OCI-LY7 (cell line): Measurements from ENCODE around the gene SIK2. TPM values are rescaled to one million over a fixed set of nuclear protein-coding genes. Genes with fewer than 3 reads are reported as not detected.
"Not testable (repeated sequence)": the region's sequence is repeated elsewhere in the genome, so short reads cannot be mapped to it uniquely, and the experiment has no call there.

Source experiments
- BruUV-seq: library from RNA; stranded (reverse); fragments of 400-500 nt; replicated peaks from 2 replicates; lab custom pipeline; 2021; lab: Mats Ljungman, UMichigan
- CTCF ChIA-PET: fragments of 300-600 bp; sonication (Branson Sonifier 250); formaldehyde crosslinking; loops from one replicate; lab custom pipeline; 2022; ENCODE audit warnings: antibody characterized with exemption; ENCODE audit not compliant: unreplicated experiment; lab: Charles Lee
- POLR2A ChIA-PET: fragments of 300-600 bp; sonication (Branson Sonifier 250); formaldehyde crosslinking; loops from one replicate; lab custom pipeline; 2022; ENCODE audit warnings: antibody characterized with exemption; lab: Charles Lee
- DNase-seq: peaks from one replicate; pipeline ENCODE4 v3.0.0-alpha.2; 2015; ENCODE audit warnings: low spot score
- H2AFZ ChIP-seq: fragments of 200-600 bp; sonication (generic), shearing (Covaris generic); 2 replicates; pipeline ENCODE4 v1.6.1; 2014; ENCODE audit warnings: mild to moderate bottlenecking, antibody characterized with exemption, low read length, moderate library complexity
- H3K27ac ChIP-seq: fragments of 200-600 bp; sonication (generic); 2 replicates; pipeline ENCODE4 v1.5.1; 2014; ENCODE audit warnings: mixed run types, low read depth, mild to moderate bottlenecking, moderate library complexity, low read length, inconsistent platforms; ENCODE audit not compliant: poor library complexity, severe bottlenecking
- H3K36me3 ChIP-seq: fragments of 200-600 bp; sonication (generic); 2 replicates; pipeline ENCODE4 v1.6.1; 2014; ENCODE audit warnings: mild to moderate bottlenecking, antibody characterized with exemption, low read length, moderate library complexity, mixed read lengths; ENCODE audit not compliant: insufficient read depth
- H3K4me1 ChIP-seq: fragments of 200-600 bp; sonication (generic); 2 replicates; pipeline ENCODE4 v1.5.1; 2014; ENCODE audit warnings: mild to moderate bottlenecking, low read length; ENCODE audit not compliant: insufficient read depth, poor library complexity, severe bottlenecking
- H3K4me2 ChIP-seq: fragments of 200-600 bp; sonication (generic); 2 replicates; pipeline ENCODE4 v1.6.1; 2014; ENCODE audit warnings: mild to moderate bottlenecking, low read length
- H3K4me3 ChIP-seq: fragments of 200-600 bp; sonication (generic); 2 replicates; pipeline ENCODE4 v1.5.1; 2014; ENCODE audit warnings: mild to moderate bottlenecking, low read depth, low read length; ENCODE audit not compliant: poor library complexity, severe bottlenecking
- H3K79me2 ChIP-seq: fragments of 200-600 bp; sonication (generic); 2 replicates; pipeline ENCODE4 v1.6.1; 2016; ENCODE audit warnings: low read depth, mild to moderate bottlenecking, low read length, moderate library complexity, mixed read lengths; ENCODE audit not compliant: insufficient read depth
- H3K9me2 ChIP-seq: fragments of 200-600 bp; sonication (generic); 2 replicates; pipeline ENCODE4 v1.6.1; 2016; ENCODE audit warnings: mild to moderate bottlenecking, low read length, mixed read lengths; ENCODE audit not compliant: insufficient read depth
- H3K9me3 ChIP-seq: fragments of 200-600 bp; sonication (generic); 2 replicates; pipeline ENCODE4 v1.6.1; 2014; ENCODE audit warnings: mild to moderate bottlenecking, mixed run types, low read length, mixed read lengths
- H4K20me1 ChIP-seq: fragments of 200-600 bp; sonication (generic); 2 replicates; pipeline ENCODE4 v1.6.1; 2014; ENCODE audit warnings: mild to moderate bottlenecking, antibody characterized with exemption, low read length, moderate library complexity, mixed read lengths; ENCODE audit not compliant: insufficient read depth
- CTCF ChIP-seq: fragments of 200-600 bp; sonication (generic); conservative IDR thresholded peaks from 2 replicates; pipeline ENCODE4 v1.5.1; 2014; ENCODE audit warnings: mild to moderate bottlenecking, antibody characterized with exemption, low read length, moderate library complexity, mixed read lengths
- EZH2phosphoT487 ChIP-seq: fragments of 200-600 bp; sonication (generic); IDR thresholded peaks from 2 replicates; pipeline ENCODE4 v1.6.1; 2018; ENCODE audit warnings: low read depth, borderline replicate concordance, mild to moderate bottlenecking, mixed run types, antibody characterized with exemption, low read length, moderate library complexity, mixed read lengths
- intact Hi-C: fragments of 100-400 bp; cut with micrococcal nuclease; formaldehyde crosslinking; loops from one replicate; pipeline ENCODE4 v1.10.0; 2022; ENCODE audit not compliant: unreplicated experiment
- total RNA-seq, 2 experiments: library from RNA; depleted of rRNA in 1 of 2; stranded (reverse); fragments of >200 nt in 1 of 2; shearing (Covaris generic) in 1 of 2; gene quantifications; 2 replicates each; pipeline ENCODE4 v1.2.3, GENCODE V29; 2014 to 2022

The SIK2 gene
- total RNA-seq, 2 experiments from 2014 or later: 9.8 to 16.9 TPM

- intact Hi-C loops: no loop called here
- H2AFZ ChIP-seq: no peak overlapping the region
- no peaks in the 10 kb centered on the region for H4K20me1 ChIP-seq
- no peaks in the 10 kb centered on the region for H3K36me3 ChIP-seq
- ChIA-PET CTCF (no interaction called here), POLR2A (no interaction called here)
- H3K4me1 ChIP-seq: no peaks in the 10 kb centered on the region
- H3K9me2 ChIP-seq: no peaks in the 10 kb centered on the region
- no peaks in the 10 kb centered on the region for H3K9me3 ChIP-seq
- H3K27ac ChIP-seq: no peak overlapping the region
- no peaks in the 10 kb centered on the region for H3K79me2 ChIP-seq
- no peak overlapping the region for H3K4me3 ChIP-seq
- no TSS peak for BruUV-seq
- no peak for DNase-seq
- no peak overlapping the region for H3K4me2 ChIP-seq
- TF ChIP-seq EZH2phosphoT487: no peak
- no peak for TF ChIP-seq CTCF
Observed at GRCh38 chr11:111652184-111652583, 49.9 kb downstream of the SIK2 start.

GRCh38 chr11:111654601-111655000, 52.4 kb downstream of the SIK2 start:
- H3K27ac ChIP-seq: no peak overlapping the region
- no peaks in the 10 kb centered on the region for H3K4me1 ChIP-seq
- H3K4me3 ChIP-seq: no peak overlapping the region
- H2AFZ ChIP-seq: no peak overlapping the region
- H3K79me2 ChIP-seq: no peaks in the 10 kb centered on the region
- no TSS peak for BruUV-seq
- ChIA-PET CTCF (no interaction called here), POLR2A (interaction anchor here (1.6 kb wide), 1 partner anchor 39 kb away, joined by 3 read pairs; no protein-coding TSS in a partner anchor)
- no peaks in the 10 kb centered on the region for H3K9me2 ChIP-seq
- no peak overlapping the region for H3K4me2 ChIP-seq
- TF ChIP-seq EZH2phosphoT487: no peak
- TF ChIP-seq CTCF: no peak
- intact Hi-C loops: no loop called here
- no peak for DNase-seq
- no peaks in the 10 kb centered on the region for H3K9me3 ChIP-seq
- no peaks in the 10 kb centered on the region for H4K20me1 ChIP-seq
- no peaks in the 10 kb centered on the region for H3K36me3 ChIP-seq

- ChIA-PET POLR2A (interaction anchor here (0.6 kb wide), 1 partner anchor 671 kb away, joined by 3 read pairs; no protein-coding TSS in a partner anchor), CTCF (no interaction called here)
- intact Hi-C loops: no loop called here
- no peak overlapping the region for H3K27ac ChIP-seq
- H3K79me2 ChIP-seq: no peaks in the 10 kb centered on the region
- H3K4me2 ChIP-seq: no peak overlapping the region
- no TSS peak for BruUV-seq
- H3K9me3 ChIP-seq: no peaks in the 10 kb centered on the region
- no peaks in the 10 kb centered on the region for H3K36me3 ChIP-seq
- no peaks in the 10 kb centered on the region for H3K9me2 ChIP-seq
- H3K4me1 ChIP-seq: no peaks in the 10 kb centered on the region
- H3K4me3 ChIP-seq: no peak overlapping the region
- no peaks in the 10 kb centered on the region for H4K20me1 ChIP-seq
- no peak overlapping the region for H2AFZ ChIP-seq
- no peak for TF ChIP-seq CTCF
- TF ChIP-seq EZH2phosphoT487: no peak
- no peak for DNase-seq
Observed at GRCh38 chr11:111655924-111656323, 53.7 kb downstream of the SIK2 start.

- intact Hi-C loops, H3K4me3 ChIP-seq, H3K9me3 ChIP-seq, H3K27ac ChIP-seq, H3K79me2 ChIP-seq, H3K36me3 ChIP-seq, H2AFZ ChIP-seq, H4K20me1 ChIP-seq, DNase-seq, H3K4me1 ChIP-seq, H3K4me2 ChIP-seq, BruUV-seq, H3K9me2 ChIP-seq: not testable (repeated sequence)
- ChIA-PET CTCF (interaction anchor here (0.8 kb wide), 1 partner anchor 9 kb away, joined by 3 read pairs; no protein-coding TSS in a partner anchor), POLR2A (interaction anchor here (1.0 to 1.6 kb wide), 4 partner anchors 18 to 110 kb away, joined by 3 to 4 read pairs (median 4); no protein-coding TSS in a partner anchor)
Observed at GRCh38 chr11:111657905-111658304, 55.7 kb downstream of the SIK2 start.
